NCI-H226 (cell line): Measurements from ENCODE around the gene IMMP2L.
"Not testable (repeated sequence)": the region's sequence is repeated elsewhere in the genome, so short reads cannot be mapped to it uniquely, and the experiment has no call there.

Experiments used
- DNase-seq: peaks from one replicate; pipeline ENCODE4 v3.0.0-alpha.2; 2015

IMMP2L gene

GRCh38 chr7:111499027-111499426 lies 63.3 kb downstream of the IMMP2L start:
- peak; percentile 91 for DNase-seq

GRCh38 chr7:111498391-111499007 lies 63.8 kb downstream of the IMMP2L start:
- no peak for DNase-seq

- no peak for DNase-seq
These were observed 67.0 kb downstream of the IMMP2L start for GRCh38 chr7:111495173-111495810.

GRCh38 chr7:111492234-111492633 lies 70.1 kb downstream of the IMMP2L start:
- no peak for DNase-seq

- DNase-seq: peak; percentile 17
These were observed 75.7 kb downstream of the IMMP2L start for GRCh38 chr7:111486472-111487142.

- DNase-seq: no peak
These were observed 76.5 kb downstream of the IMMP2L start for GRCh38 chr7:111485701-111486380.

GRCh38 chr7:111483078-111483477 lies 79.2 kb downstream of the IMMP2L start:
- no peak for DNase-seq

- no peak for DNase-seq
These were observed 84.6 kb downstream of the IMMP2L start for GRCh38 chr7:111477462-111478225.

GRCh38 chr7:111476586-111477293 lies 85.6 kb downstream of the IMMP2L start:
- DNase-seq: no peak

GRCh38 chr7:111475959-111476358 lies 86.3 kb downstream of the IMMP2L start:
- no peak for DNase-seq

- DNase-seq: no peak
These were observed 86.9 kb downstream of the IMMP2L start for GRCh38 chr7:111475419-111475748.

GRCh38 chr7:111474723-111475418 lies 87.4 kb downstream of the IMMP2L start:
- no peak for DNase-seq

- no peak for DNase-seq
These were observed 88.7 kb downstream of the IMMP2L start for GRCh38 chr7:111473449-111474198.

- DNase-seq: no peak
These were observed 91.3 kb downstream of the IMMP2L start for GRCh38 chr7:111470998-111471397.

GRCh38 chr7:111469894-111470293 lies 92.4 kb downstream of the IMMP2L start:
- not testable (repeated sequence) for DNase-seq

GRCh38 chr7:111465774-111466173 lies 96.5 kb downstream of the IMMP2L start:
- DNase-seq: not testable (repeated sequence)

- DNase-seq: no peak
These were observed 101.6 kb downstream of the IMMP2L start for GRCh38 chr7:111460695-111461094.

- no peak for DNase-seq
These were observed 102.5 kb downstream of the IMMP2L start for GRCh38 chr7:111459757-111460280.

- DNase-seq: no peak
These were observed 103.1 kb downstream of the IMMP2L start for GRCh38 chr7:111459065-111459756.

- not testable (repeated sequence) for DNase-seq
These were observed 111.6 kb downstream of the IMMP2L start for GRCh38 chr7:111450705-111451104.
